Measurements from ENCODE around the gene CNTNAP5.

The CNTNAP5 gene

GRCh38 chr2:124296470-124296869, 271.4 kb downstream of the CNTNAP5 start:
- Histone ChIP-seq H3K9me3 (ENCODE audit: control insufficient read depth, low read length) (no peaks in the 10 kb centered on the region), H3K27me3 (ENCODE audit: control insufficient read depth, insufficient read depth, low read length) (no peaks in the 10 kb centered on the region), H3K36me3 (ENCODE audit: control insufficient read depth, insufficient read depth, low read length) (no peaks in the 10 kb centered on the region), H3K79me2 (no peaks in the 10 kb centered on the region), H2AFZ (no peak overlapping the region), H3K9ac (no peak overlapping the region), H3K4me2 (ENCODE audit: low read length) (no peak overlapping the region), H3K4me3 (ENCODE audit: low read depth, low read length) (no peak overlapping the region), H3K27ac (no peak overlapping the region), H3K4me1 (no peaks in the 10 kb centered on the region)
- TF ChIP-seq, protein P1, sequence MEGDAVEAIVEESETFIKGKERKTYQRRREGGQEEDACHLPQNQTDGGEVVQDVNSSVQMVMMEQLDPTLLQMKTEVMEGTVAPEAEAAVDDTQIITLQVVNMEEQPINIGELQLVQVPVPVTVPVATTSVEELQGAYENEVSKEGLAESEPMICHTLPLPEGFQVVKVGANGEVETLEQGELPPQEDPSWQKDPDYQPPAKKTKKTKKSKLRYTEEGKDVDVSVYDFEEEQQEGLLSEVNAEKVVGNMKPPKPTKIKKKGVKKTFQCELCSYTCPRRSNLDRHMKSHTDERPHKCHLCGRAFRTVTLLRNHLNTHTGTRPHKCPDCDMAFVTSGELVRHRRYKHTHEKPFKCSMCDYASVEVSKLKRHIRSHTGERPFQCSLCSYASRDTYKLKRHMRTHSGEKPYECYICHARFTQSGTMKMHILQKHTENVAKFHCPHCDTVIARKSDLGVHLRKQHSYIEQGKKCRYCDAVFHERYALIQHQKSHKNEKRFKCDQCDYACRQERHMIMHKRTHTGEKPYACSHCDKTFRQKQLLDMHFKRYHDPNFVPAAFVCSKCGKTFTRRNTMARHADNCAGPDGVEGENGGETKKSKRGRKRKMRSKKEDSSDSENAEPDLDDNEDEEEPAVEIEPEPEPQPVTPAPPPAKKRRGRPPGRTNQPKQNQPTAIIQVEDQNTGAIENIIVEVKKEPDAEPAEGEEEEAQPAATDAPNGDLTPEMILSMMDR (IDR thresholded peaks at IDR 0.05) = no peak

GRCh38 chr2:124301915-124302314, 276.8 kb downstream of the CNTNAP5 start:
- no peaks in the 10 kb centered on the region for H3K36me3 ChIP-seq (ENCODE audit: control insufficient read depth, insufficient read depth, low read length)
- no peaks in the 10 kb centered on the region for H3K27me3 ChIP-seq (ENCODE audit: control insufficient read depth, insufficient read depth, low read length)
- H3K4me3 ChIP-seq (ENCODE audit: low read depth, low read length) = no peak overlapping the region
- H3K4me2 ChIP-seq (ENCODE audit: low read length) = no peak overlapping the region
- no peaks in the 10 kb centered on the region for H3K4me1 ChIP-seq
- H3K27ac ChIP-seq = no peak overlapping the region
- no peaks in the 10 kb centered on the region for H3K9me3 ChIP-seq (ENCODE audit: control insufficient read depth, low read length)
- no peaks in the 10 kb centered on the region for H3K79me2 ChIP-seq
- no peak overlapping the region for H2AFZ ChIP-seq
- TF ChIP-seq, protein P1 (IDR thresholded peaks at IDR 0.05) = no peak
- no peak overlapping the region for H3K9ac ChIP-seq

DNA sequence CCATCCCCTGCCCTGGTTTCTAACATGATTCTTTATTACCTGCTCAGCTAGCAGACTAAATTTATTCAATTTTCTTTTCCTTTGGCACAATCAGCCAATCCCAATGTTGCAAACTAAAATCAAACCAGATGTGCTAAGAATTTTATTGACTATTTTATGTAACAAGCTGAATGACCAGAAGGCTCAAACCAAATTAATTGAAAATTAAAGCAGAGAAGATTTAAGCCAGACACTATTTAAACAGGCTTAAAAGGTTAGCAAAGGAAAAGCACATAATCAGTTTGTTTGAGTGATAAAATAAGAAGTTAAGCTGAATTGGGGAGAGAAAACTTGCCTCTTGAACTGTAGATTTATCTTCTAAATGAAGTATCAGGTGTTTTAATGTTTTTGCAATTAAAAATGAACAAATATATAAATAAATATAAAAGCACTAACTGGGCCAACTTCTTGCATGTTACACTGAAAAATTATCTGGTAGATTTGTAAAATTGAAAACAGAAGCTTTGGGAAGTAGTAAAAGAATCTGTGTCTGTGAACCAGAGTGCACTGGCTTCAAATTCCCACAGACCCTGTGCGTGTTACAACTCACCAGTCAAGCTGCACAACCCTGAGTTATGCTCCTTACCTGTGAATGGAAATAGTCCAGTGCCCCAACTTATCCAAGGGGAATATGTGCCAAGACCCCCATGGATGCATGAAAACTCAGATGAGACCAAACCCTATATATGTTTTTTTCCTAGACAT, 283.4 kb downstream of the CNTNAP5 start:
- no peak overlapping the region for H3K9ac ChIP-seq
- H3K79me2 ChIP-seq = no peaks in the 10 kb centered on the region
- no peaks in the 10 kb centered on the region for H3K27me3 ChIP-seq (ENCODE audit: control insufficient read depth, insufficient read depth, low read length)
- no peak overlapping the region for H3K4me3 ChIP-seq (ENCODE audit: low read depth, low read length)
- no peaks in the 10 kb centered on the region for H3K9me3 ChIP-seq (ENCODE audit: control insufficient read depth, low read length)
- H3K4me1 ChIP-seq = no peaks in the 10 kb centered on the region
- H2AFZ ChIP-seq = no peak overlapping the region
- H3K36me3 ChIP-seq (ENCODE audit: control insufficient read depth, insufficient read depth, low read length) = no peaks in the 10 kb centered on the region
- TF ChIP-seq, protein P1 (IDR thresholded peaks at IDR 0.05) = no peak
- no peak overlapping the region for H3K27ac ChIP-seq
- H3K4me2 ChIP-seq (ENCODE audit: low read length) = no peak overlapping the region

DNA sequence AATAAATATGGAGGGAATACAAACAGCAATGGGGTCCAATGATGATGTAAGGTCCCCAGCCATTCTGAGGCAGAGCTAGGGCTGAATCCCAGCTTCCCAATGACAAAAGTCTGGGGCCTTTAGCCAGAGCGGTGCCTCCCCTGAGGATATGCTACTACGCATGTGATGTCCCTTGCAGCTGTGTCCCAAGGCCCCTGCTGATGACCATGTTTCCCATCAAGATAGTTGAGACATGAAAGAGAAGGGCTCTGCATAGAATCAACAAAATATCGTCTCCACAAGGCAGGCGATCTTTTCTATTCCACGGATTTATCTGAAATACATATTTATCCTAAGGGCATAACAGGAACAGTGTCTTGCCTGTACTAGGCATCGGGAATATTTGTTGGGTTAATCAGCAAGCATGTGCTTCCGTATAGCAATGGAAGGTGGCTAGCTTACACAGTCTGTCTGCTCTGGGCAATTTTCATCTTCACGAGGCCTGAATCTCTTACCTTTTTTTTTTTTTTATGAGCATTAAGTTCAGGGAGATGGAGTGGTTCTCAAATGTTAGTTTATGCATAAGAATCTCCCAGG, 284.6 kb downstream of the CNTNAP5 start:
- Histone ChIP-seq H3K4me3 (ENCODE audit: low read depth, low read length) (no peak overlapping the region), H3K27me3 (ENCODE audit: control insufficient read depth, insufficient read depth, low read length) (no peaks in the 10 kb centered on the region), H3K4me1 (no peaks in the 10 kb centered on the region), H3K27ac (no peak overlapping the region), H2AFZ (no peak overlapping the region), H3K9ac (no peak overlapping the region), H3K79me2 (no peaks in the 10 kb centered on the region), H3K9me3 (ENCODE audit: control insufficient read depth, low read length) (no peaks in the 10 kb centered on the region), H3K4me2 (ENCODE audit: low read length) (no peak overlapping the region), H3K36me3 (ENCODE audit: control insufficient read depth, insufficient read depth, low read length) (no peaks in the 10 kb centered on the region)
- TF ChIP-seq, protein P1 (IDR thresholded peaks at IDR 0.05) = no peak

DNA sequence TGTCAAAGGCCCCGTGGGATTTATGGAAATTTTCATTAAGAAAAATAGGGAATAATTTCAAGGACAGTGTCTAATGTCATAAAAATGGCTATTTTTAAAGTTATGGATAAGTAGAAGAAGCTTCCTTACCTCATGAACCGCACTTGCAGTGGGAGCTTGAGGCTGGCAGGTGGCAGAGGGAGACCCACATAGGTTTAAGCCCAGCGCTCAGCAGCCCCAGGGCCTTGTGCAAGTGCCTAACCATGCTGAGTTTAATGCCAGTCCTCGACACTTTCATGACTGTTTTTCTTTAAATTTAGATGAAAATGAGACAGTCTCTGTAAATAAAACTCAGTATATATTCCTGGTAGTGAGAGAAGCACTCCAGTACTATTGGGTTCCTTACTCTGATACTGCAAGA, 285.6 kb downstream of the CNTNAP5 start:
- H3K9me3 ChIP-seq (ENCODE audit: control insufficient read depth, low read length) = no peaks in the 10 kb centered on the region
- H3K27ac ChIP-seq = no peak overlapping the region
- H3K4me2 ChIP-seq (ENCODE audit: low read length) = no peak overlapping the region
- no peak overlapping the region for H2AFZ ChIP-seq
- TF ChIP-seq, protein P1 (IDR thresholded peaks at IDR 0.05) = no peak
- no peaks in the 10 kb centered on the region for H3K79me2 ChIP-seq
- no peak overlapping the region for H3K4me3 ChIP-seq (ENCODE audit: low read depth, low read length)
- no peaks in the 10 kb centered on the region for H3K27me3 ChIP-seq (ENCODE audit: control insufficient read depth, insufficient read depth, low read length)
- H3K4me1 ChIP-seq = no peaks in the 10 kb centered on the region
- H3K36me3 ChIP-seq (ENCODE audit: control insufficient read depth, insufficient read depth, low read length) = no peaks in the 10 kb centered on the region
- no peak overlapping the region for H3K9ac ChIP-seq
